SK-N-SH treated with all-trans-retinoic acid at 6 μM for 48 hours (cell line): ENCODE measurements around the gene PLPP7.

Source experiments
- CSRNP3 ChIP-seq: fragments of 250-450 bp; sonication (Bioruptor Pico); IDR thresholded peaks from 2 replicates; pipeline ENCODE4 v1.5.1; 2021; ENCODE audit warnings: mild to moderate bottlenecking, moderate library complexity
- OSR1 ChIP-seq: fragments of 250-450 bp; sonication (Bioruptor Pico); IDR thresholded peaks from 2 replicates; pipeline ENCODE4 v1.8.0; 2022; ENCODE audit warnings: moderate library complexity, mild to moderate bottlenecking, inconsistent platforms
- PATZ1 ChIP-seq: fragments of 250-450 bp; sonication (Bioruptor Pico); IDR thresholded peaks from 2 replicates; pipeline ENCODE4 v1.8.0; 2020; ENCODE audit warnings: mild to moderate bottlenecking, moderate library complexity, borderline replicate concordance
- POU6F1 ChIP-seq: fragments of 250-450 bp; sonication (Bioruptor Pico); IDR thresholded peaks from 2 replicates; pipeline ENCODE4 v1.8.0; 2021; ENCODE audit warnings: low read depth, mild to moderate bottlenecking, moderate library complexity, borderline replicate concordance
- PPARA ChIP-seq: fragments of 250-450 bp; sonication (Bioruptor Pico); IDR thresholded peaks from 2 replicates; pipeline ENCODE4 v1.5.0; 2020; ENCODE audit warnings: mild to moderate bottlenecking, borderline replicate concordance
- SNAI2 ChIP-seq: fragments of 250-450 bp; sonication (Bioruptor Pico); IDR thresholded peaks from 2 replicates; pipeline ENCODE4 v1.5.0; 2020; ENCODE audit warnings: mild to moderate bottlenecking, moderate library complexity
- TCF4 ChIP-seq: fragments of 250-450 bp; sonication (Bioruptor Pico); IDR thresholded peaks from 2 replicates; pipeline ENCODE4 v1.8.0; 2021; ENCODE audit warnings: mild to moderate bottlenecking, moderate library complexity, borderline replicate concordance
- ZFP3 ChIP-seq: fragments of 250-450 bp; sonication (Bioruptor Pico); IDR thresholded peaks from 2 replicates; pipeline ENCODE4 v1.5.0; 2020; ENCODE audit warnings: mild to moderate bottlenecking, moderate library complexity
- ZFP30 ChIP-seq: fragments of 450-650 bp; formaldehyde crosslinking; IDR thresholded peaks from 2 replicates; pipeline ENCODE4 v1.5.0; 2022; ENCODE audit warnings: mild to moderate bottlenecking, moderate library complexity
- ZNF565 ChIP-seq: fragments of 450-650 bp; formaldehyde crosslinking; conservative IDR thresholded peaks from 2 replicates; pipeline ENCODE4 v1.5.0; 2020; ENCODE audit warnings: low read depth, mild to moderate bottlenecking, moderate library complexity
- ZNF8 ChIP-seq: fragments of 450-650 bp; formaldehyde crosslinking; IDR thresholded peaks from 2 replicates; pipeline ENCODE4 v1.5.0; 2020; ENCODE audit warnings: mild to moderate bottlenecking, moderate library complexity

- no peak for TF ChIP-seq ZFP3
- no peak for TF ChIP-seq CSRNP3
- no peak for TF ChIP-seq PPARA
- TF ChIP-seq OSR1 (CRISPR knock-in tag): no peak
- TF ChIP-seq PATZ1 (CRISPR knock-in tag): no peak
- TF ChIP-seq TCF4: no peak
- TF ChIP-seq SNAI2 (CRISPR knock-in tag): no peak
- TF ChIP-seq ZNF8 (CRISPR knock-in tag): no peak
- no peak for TF ChIP-seq POU6F1 (CRISPR knock-in tag)
- no peak for TF ChIP-seq ZFP30 (CRISPR knock-in tag)
- TF ChIP-seq ZNF565 (CRISPR knock-in tag): no peak
Observed at GRCh38 chr9:131299961-131300347, 10.4 kb downstream of the PLPP7 start.
